ENCODE results near the gene ILK. TPM values are rescaled to one million over a fixed set of nuclear protein-coding genes. Genes with fewer than 3 reads are reported as not detected.

ILK gene
- total and polyA plus RNA-seq, 3 donors from 2014 or later, result 79.1 to 122 (median 109) TPM

- intact Hi-C loops (cut with DNase I; ENCODE audit: low total_unique reads), result no loop called here
Measured at GRCh38 chr11:6607190-6607795, 3.7 kb downstream of the ILK start.

GRCh38 chr11:6608011-6608410 lies 4.4 kb downstream of the ILK start:
- H3K36me3 ChIP-seq (ENCODE audit: low read depth, missing control alignments), result no peaks in the 10 kb centered on the region
- H3K27ac ChIP-seq, result peak overlapping the region in 1 of 2 donors; percentile 90
- no peak overlapping the region for H3K4me3 ChIP-seq
- peaks cover 36% of the 10 kb centered on the region for H3K4me1 ChIP-seq
- H3K27me3 ChIP-seq, result no peaks in the 10 kb centered on the region
- no peak for TF ChIP-seq POLR2A (IDR thresholded peaks at IDR 0.05)
- TF ChIP-seq CTCF (IDR thresholded peaks at IDR 0.05), result no peak
- DNase-seq, result peak; percentile 4
- intact Hi-C loops (cut with DNase I; ENCODE audit: low total_unique reads), result no loop called here
- WGBS, 2 donors, result 89 to 95% methylated on average over 9 of the region's 9 CpGs
- H3K9me3 ChIP-seq, result no peaks in the 10 kb centered on the region

More at GRCh38 chr11:6607190-6607795, 3.7 kb downstream of the ILK start:
- no peaks in the 10 kb centered on the region for H3K36me3 ChIP-seq (ENCODE audit: low read depth, missing control alignments)
- H3K27ac ChIP-seq, result peak overlapping the region; percentile 85 to 90
- H3K27me3 ChIP-seq, result no peaks in the 10 kb centered on the region
- TF ChIP-seq CTCF (IDR thresholded peaks at IDR 0.05) (no peak), POLR2A (IDR thresholded peaks at IDR 0.05) (no peak)
- no peak overlapping the region for H3K4me3 ChIP-seq
- DNase-seq, result no peak
- peaks cover 36% of the 10 kb centered on the region for H3K4me1 ChIP-seq
- H3K9me3 ChIP-seq, result no peaks in the 10 kb centered on the region

- Histone ChIP-seq H3K9me3 (no peaks in the 10 kb centered on the region), H3K27me3 (no peaks in the 10 kb centered on the region), H3K4me1 (peaks cover 39% of the 10 kb centered on the region), H3K4me3 (no peak overlapping the region), H3K27ac (no peak overlapping the region), H3K36me3 (ENCODE audit: low read depth, missing control alignments) (no peaks in the 10 kb centered on the region)
- 89 to 92% methylated on average over 14 of the region's 14 CpGs for WGBS, 2 donors
- DNase-seq, result peak; percentile 9
- TF ChIP-seq CTCF (IDR thresholded peaks at IDR 0.05) (no peak), POLR2A (IDR thresholded peaks at IDR 0.05) (no peak)
- intact Hi-C loops (cut with DNase I; ENCODE audit: low total_unique reads), result no loop called here
Measured at GRCh38 chr11:6608726-6609501, 5.3 kb downstream of the ILK start.

- Histone ChIP-seq H3K27me3 (no peaks in the 10 kb centered on the region), H3K36me3 (ENCODE audit: low read depth, missing control alignments) (no peaks in the 10 kb centered on the region), H3K27ac (no peak overlapping the region), H3K9me3 (no peaks in the 10 kb centered on the region), H3K4me1 (peaks cover 39% of the 10 kb centered on the region), H3K4me3 (no peak overlapping the region)
- intact Hi-C loops (cut with DNase I; ENCODE audit: low total_unique reads), result no loop called here
- peak; percentile 9 for DNase-seq
- TF ChIP-seq POLR2A (IDR thresholded peaks at IDR 0.05) (no peak), CTCF (IDR thresholded peaks at IDR 0.05) (no peak)
- 84 to 89% methylated on average over 8 of the region's 8 CpGs for WGBS, 2 donors
Measured at GRCh38 chr11:6609502-6610015, 6.0 kb downstream of the ILK start.

All from testis (tissue), 3 donors.